ENCODE results near the gene ASXL3. TPM values are rescaled to one million over a fixed set of nuclear protein-coding genes. Genes with fewer than 3 reads are reported as not detected.

The ASXL3 gene
- total and polyA plus RNA-seq, 9 of the 15 experiments (the other 6 are each of a cell fraction or from before 2014, with no cell fraction given) = not detected

DNA sequence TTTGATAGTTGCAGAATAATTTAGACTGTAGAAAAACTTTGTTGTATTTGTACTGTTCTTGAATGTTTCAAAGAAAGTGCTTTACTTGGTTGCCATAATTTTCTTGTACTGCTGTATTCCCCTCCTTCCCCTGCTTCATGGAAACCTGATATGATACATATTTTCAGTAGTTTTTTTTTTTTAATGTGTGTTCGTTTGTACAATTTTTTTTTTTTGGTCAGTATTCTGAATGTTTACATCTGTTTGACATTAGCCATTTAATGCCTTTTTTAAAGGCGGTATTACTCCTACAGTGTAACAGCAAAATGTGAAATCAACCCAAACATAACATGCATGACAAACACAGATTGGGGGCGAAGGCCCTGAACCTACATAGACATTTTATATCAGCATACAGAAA lies 172.3 kb downstream of the ASXL3 start:
- in situ Hi-C loops (cut with MboI) = no loop called here
- Histone ChIP-seq H3K9ac (ENCODE audit: insufficient read depth in 1 of 2, low read depth in 2 of 2, low read length in 2 of 2) (no peak overlapping the region), H3K27ac (ENCODE audit: extremely low read depth, low read depth, low read length) (no peak overlapping the region), H3K36me3 (ENCODE audit: control insufficient read depth, insufficient read depth, low read length) (no peaks in the 10 kb centered on the region), H3K4me3 (no peak overlapping the region), H3K4me2 (ENCODE audit: insufficient read depth, low read length) (no peak overlapping the region), H2AFZ (ENCODE audit: low read depth, low read length) (no peak overlapping the region), H3K79me2 (ENCODE audit: control insufficient read depth, insufficient read depth, low read length) (no peaks in the 10 kb centered on the region), H3K9me3 (replicated peaks; ENCODE audit: control insufficient read depth, insufficient read depth, low read depth, low read length) (no peaks in the 10 kb centered on the region), H3K4me1 (replicated peaks in 1 of 2; ENCODE audit: control insufficient read depth in 2 of 2, insufficient read depth in 2 of 2, low read length in 2 of 2) (no peaks in the 10 kb centered on the region), H3K9me1 (ENCODE audit: control insufficient read depth, insufficient read depth, low read length) (no peaks in the 10 kb centered on the region), H3K27me3 (ENCODE audit: control insufficient read depth in 2 of 2, insufficient read depth in 2 of 2, low read length in 2 of 2) (no peaks in the 10 kb centered on the region), H4K20me1 (replicated peaks; ENCODE audit: control insufficient read depth, insufficient read depth, low read length) (no peaks in the 10 kb centered on the region)
- BruUV-seq (replicated peaks) = no TSS peak
- intact Hi-C loops (cut with micrococcal nuclease) = no loop called here
- DNase-seq (ENCODE audit: extremely low read depth in 1 of 4, low spot score in 3 of 4) (no peak), ATAC-seq (no peak), FAIRE-seq (no peak)
- POLR2A ChIA-PET = no interaction called here
- 0% methylated on average over 3 of the region's 3 CpGs for WGBS (ENCODE audit: insufficient coverage, low coverage, missing lambda C conversion rate)
- CTCF ChIA-PET (ENCODE audit: low intra/inter-chr PET ratio) = interaction anchor here (0.6 kb wide), 1 partner anchor 1595 kb away, joined by 3 read pairs; no protein-coding TSS in a partner anchor
- TF ChIP-seq CHD2 (IDR thresholded peaks at IDR 0.05; ENCODE audit: low read depth, low read length) (no peak), YY1 (IDR thresholded peaks at IDR 0.05; ENCODE audit: borderline replicate concordance in 1 of 3, control insufficient read depth in 1 of 3, extremely low read depth in 1 of 3, insufficient read depth in 3 of 3, insufficient read length in 1 of 3, insufficient replicate concordance in 2 of 3, low read depth in 1 of 3, low read length in 2 of 3) (no peak), ZNF232 (CRISPR knock-in tag; IDR thresholded peaks at IDR 0.05) (no peak), MCM5 (IDR thresholded peaks at IDR 0.05; ENCODE audit: low read depth) (no peak), SMC3 (conservative IDR thresholded peaks at IDR 0.05; ENCODE audit: insufficient read depth, low read depth, low read length) (no peak), NUFIP1 (IDR thresholded peaks at IDR 0.05; ENCODE audit: partially characterized antibody) (no peak), ZNF124 (CRISPR knock-in tag; IDR thresholded peaks at IDR 0.05) (no peak), CEBPG (CRISPR knock-in tag; IDR thresholded peaks at IDR 0.05) (no peak), CEBPG (tag; conservative IDR thresholded peaks at IDR 0.05 in 1 of 2, IDR thresholded peaks at IDR 0.05 in 1 of 2) (no peak), CBX2 (IDR thresholded peaks at IDR 0.05; ENCODE audit: insufficient read depth, low read length, poor library complexity, severe bottlenecking) (no peak), BRD4 (IDR thresholded peaks at IDR 0.05) (no peak), NR0B1 (IDR thresholded peaks at IDR 0.05; ENCODE audit: partially characterized antibody) (no peak), ZKSCAN3 (CRISPR knock-in tag; IDR thresholded peaks at IDR 0.05) (no peak)
- TF ChIP-seq, protein P1, sequence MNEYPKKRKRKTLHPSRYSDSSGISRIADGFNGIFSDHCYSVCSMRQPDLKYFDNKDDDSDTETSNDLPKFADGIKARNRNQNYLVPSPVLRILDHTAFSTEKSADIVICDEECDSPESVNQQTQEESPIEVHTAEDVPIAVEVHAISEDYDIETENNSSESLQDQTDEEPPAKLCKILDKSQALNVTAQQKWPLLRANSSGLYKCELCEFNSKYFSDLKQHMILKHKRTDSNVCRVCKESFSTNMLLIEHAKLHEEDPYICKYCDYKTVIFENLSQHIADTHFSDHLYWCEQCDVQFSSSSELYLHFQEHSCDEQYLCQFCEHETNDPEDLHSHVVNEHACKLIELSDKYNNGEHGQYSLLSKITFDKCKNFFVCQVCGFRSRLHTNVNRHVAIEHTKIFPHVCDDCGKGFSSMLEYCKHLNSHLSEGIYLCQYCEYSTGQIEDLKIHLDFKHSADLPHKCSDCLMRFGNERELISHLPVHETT (CRISPR knock-in tag; conservative IDR thresholded peaks at IDR 0.05 in 1 of 2, IDR thresholded peaks at IDR 0.05 in 1 of 2) = no peak
- TF ChIP-seq, protein P2, sequence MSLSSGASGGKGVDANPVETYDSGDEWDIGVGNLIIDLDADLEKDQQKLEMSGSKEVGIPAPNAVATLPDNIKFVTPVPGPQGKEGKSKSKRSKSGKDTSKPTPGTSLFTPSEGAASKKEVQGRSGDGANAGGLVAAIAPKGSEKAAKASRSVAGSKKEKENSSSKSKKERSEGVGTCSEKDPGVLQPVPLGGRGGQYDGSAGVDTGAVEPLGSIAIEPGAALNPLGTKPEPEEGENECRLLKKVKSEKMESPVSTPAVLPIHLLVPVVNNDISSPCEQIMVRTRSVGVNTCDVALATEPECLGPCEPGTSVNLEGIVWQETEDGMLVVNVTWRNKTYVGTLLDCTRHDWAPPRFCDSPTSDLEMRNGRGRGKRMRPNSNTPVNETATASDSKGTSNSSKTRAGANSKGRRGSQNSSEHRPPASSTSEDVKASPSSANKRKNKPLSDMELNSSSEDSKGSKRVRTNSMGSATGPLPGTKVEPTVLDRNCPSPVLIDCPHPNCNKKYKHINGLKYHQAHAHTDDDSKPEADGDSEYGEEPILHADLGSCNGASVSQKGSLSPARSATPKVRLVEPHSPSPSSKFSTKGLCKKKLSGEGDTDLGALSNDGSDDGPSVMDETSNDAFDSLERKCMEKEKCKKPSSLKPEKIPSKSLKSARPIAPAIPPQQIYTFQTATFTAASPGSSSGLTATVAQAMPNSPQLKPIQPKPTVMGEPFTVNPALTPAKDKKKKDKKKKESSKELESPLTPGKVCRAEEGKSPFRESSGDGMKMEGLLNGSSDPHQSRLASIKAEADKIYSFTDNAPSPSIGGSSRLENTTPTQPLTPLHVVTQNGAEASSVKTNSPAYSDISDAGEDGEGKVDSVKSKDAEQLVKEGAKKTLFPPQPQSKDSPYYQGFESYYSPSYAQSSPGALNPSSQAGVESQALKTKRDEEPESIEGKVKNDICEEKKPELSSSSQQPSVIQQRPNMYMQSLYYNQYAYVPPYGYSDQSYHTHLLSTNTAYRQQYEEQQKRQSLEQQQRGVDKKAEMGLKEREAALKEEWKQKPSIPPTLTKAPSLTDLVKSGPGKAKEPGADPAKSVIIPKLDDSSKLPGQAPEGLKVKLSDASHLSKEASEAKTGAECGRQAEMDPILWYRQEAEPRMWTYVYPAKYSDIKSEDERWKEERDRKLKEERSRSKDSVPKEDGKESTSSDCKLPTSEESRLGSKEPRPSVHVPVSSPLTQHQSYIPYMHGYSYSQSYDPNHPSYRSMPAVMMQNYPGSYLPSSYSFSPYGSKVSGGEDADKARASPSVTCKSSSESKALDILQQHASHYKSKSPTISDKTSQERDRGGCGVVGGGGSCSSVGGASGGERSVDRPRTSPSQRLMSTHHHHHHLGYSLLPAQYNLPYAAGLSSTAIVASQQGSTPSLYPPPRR (CRISPR knock-in tag; IDR thresholded peaks at IDR 0.05; ENCODE audit: borderline replicate concordance) = no peak

Measured in K562 (cell line).